Colonic mucosa (tissue), 4 donors: ENCODE results near the gene SLC44A2. TPM values are rescaled to one million over a fixed set of nuclear protein-coding genes. Genes with fewer than 3 reads are reported as not detected.

Source experiments
- DNase-seq: peaks from one replicate; pipeline ENCODE4 v3.0.0-alpha.2; 2020
- H3K27ac ChIP-seq: fragments of 200-600 bp; one replicate; pipeline ENCODE4 v1.8.0; 2021
- H3K27me3 ChIP-seq: fragments of 200-600 bp; one replicate; pipeline ENCODE4 v1.8.0; 2021
- H3K36me3 ChIP-seq: fragments of 200-600 bp; one replicate; pipeline ENCODE4 v1.8.0; 2021
- H3K4me1 ChIP-seq: fragments of 200-600 bp; one replicate; pipeline ENCODE4 v1.8.0; 2021; ENCODE audit warnings: mild to moderate bottlenecking
- H3K4me3 ChIP-seq: fragments of 200-600 bp; one replicate; pipeline ENCODE4 v1.8.0; 2021
- H3K9ac ChIP-seq, 2 donors: one replicate each; pipeline ENCODE4 v1.7.0; 2013; ENCODE audit warnings: control low read depth in 2 of 2, low read depth in 2 of 2, low read length in 2 of 2
- H3K9me3 ChIP-seq: fragments of 200-600 bp; one replicate; pipeline ENCODE4 v1.8.0; 2021
- CTCF ChIP-seq: fragments of 200-600 bp; IDR thresholded peaks from one replicate; pipeline ENCODE4 v1.8.0; 2022; ENCODE audit warnings: antibody characterized with exemption, mild to moderate bottlenecking
- intact Hi-C: fragments of 100-400 bp; cut with DNase I; formaldehyde crosslinking; loops from one replicate; pipeline ENCODE4 v1.14.1; 2022
- total RNA-seq, 2 donors: library from RNA; stranded (reverse); fragmentation: NEBNext Ultra II Directional in 1 of 2; extraction: Animal tissue kit (Norgen Biotek cat#: 25700) in 1 of 2; gene quantifications; one replicate each; pipeline ENCODE4 v1.2.1, GENCODE V29; 2021
- donor health status: healthy.
- donor health status: DM: no; HTN: no; CAD: no.
- donor health status: DM: no; HTN: no; CAD: no.

SLC44A2 gene
- total RNA-seq, 2 donors from 2014 or later: 87.1 to 137 TPM

DNA sequence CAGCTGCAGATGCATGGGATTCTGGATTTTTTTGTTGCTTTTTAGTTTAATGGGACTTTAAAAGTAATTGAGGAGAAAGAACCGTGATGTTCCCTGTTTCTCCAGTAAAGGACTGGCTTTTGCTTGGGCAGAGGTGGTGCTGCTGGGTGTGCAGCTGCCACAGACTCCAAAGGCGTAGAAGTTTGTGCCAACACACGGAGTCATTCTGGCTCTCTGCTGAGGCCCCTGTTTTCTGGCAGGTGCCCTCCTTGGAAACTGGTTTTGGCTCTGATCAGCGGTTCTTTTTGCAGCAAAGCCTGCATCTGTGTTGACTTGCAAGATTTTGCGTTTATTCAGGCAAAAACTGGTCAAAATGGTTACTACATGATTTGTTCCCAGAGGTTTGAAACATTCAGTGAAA lies 59.9 kb downstream of the SLC44A2 start:
- no peak overlapping the region for H3K4me3 ChIP-seq
- H3K4me1 ChIP-seq: no peaks in the 10 kb centered on the region
- H3K27me3 ChIP-seq: no peaks in the 10 kb centered on the region
- no peaks in the 10 kb centered on the region for H3K9me3 ChIP-seq
- no peak overlapping the region for H3K27ac ChIP-seq
- no peak for DNase-seq
- no peak overlapping the region for H3K9ac ChIP-seq
- no peak for TF ChIP-seq CTCF
- peaks cover 50% of the 10 kb centered on the region for H3K36me3 ChIP-seq
- intact Hi-C loops: no loop called here

GRCh38 chr19:10686193-10686592 lies 60.8 kb downstream of the SLC44A2 start:
- H3K4me1 ChIP-seq: no peaks in the 10 kb centered on the region
- no peak overlapping the region for H3K27ac ChIP-seq
- no peak overlapping the region for H3K9ac ChIP-seq
- H3K36me3 ChIP-seq: peaks cover 40% of the 10 kb centered on the region
- H3K4me3 ChIP-seq: no peak overlapping the region
- DNase-seq: no peak
- TF ChIP-seq CTCF: no peak
- H3K27me3 ChIP-seq: no peaks in the 10 kb centered on the region
- intact Hi-C loops: no loop called here
- H3K9me3 ChIP-seq: no peaks in the 10 kb centered on the region

DNA sequence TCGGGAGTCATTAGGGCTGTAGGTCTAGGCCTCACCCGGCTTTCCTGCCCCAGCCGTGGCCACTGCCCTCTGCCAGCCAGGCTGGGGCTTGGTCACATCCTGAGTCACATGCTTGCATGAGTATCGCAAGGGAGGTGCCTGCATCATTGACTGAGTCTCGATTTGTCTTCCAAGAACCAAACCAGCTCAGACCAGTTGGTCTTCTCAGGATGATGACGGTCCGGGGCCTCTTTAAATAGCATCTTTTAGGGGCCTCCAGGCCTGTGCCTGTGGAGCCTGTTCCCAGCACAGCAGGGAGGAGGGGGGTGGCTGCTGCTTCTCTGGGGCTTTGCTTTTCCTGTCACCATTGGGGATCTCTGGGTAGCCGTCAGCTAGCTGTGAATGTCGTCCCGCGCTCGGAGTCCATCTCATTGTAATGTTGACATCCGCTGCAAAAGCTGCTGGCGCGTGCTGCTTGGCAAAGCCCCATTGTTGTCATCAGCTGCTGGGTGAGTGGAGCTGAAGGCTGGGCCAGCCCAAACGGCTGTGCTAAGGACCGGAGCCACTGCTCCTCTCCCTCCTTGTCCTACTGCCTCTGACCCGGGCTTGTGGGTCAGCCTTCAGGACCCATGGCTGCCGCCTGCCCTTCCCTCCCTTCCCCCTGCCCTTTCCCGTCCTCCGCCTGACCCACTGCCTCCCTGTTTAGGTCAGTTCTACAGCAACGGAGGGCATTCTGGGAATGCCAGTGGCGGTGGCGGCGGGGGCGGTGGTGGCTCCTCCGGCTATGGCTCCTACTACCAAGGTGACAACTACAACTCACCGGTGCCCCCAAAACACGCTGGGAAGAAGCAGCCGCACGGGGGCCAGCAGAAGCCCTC lies 61.5 kb downstream of the SLC44A2 start:
- Histone ChIP-seq H3K9me3 (no peaks in the 10 kb centered on the region), H3K27me3 (no peaks in the 10 kb centered on the region), H3K4me1 (no peaks in the 10 kb centered on the region), H3K4me3 (no peak overlapping the region), H3K9ac (no peak overlapping the region), H3K27ac (no peak overlapping the region), H3K36me3 (peaks cover 33% of the 10 kb centered on the region)
- intact Hi-C loops: no loop called here
- TF ChIP-seq CTCF: no peak
- DNase-seq: no peak

DNA sequence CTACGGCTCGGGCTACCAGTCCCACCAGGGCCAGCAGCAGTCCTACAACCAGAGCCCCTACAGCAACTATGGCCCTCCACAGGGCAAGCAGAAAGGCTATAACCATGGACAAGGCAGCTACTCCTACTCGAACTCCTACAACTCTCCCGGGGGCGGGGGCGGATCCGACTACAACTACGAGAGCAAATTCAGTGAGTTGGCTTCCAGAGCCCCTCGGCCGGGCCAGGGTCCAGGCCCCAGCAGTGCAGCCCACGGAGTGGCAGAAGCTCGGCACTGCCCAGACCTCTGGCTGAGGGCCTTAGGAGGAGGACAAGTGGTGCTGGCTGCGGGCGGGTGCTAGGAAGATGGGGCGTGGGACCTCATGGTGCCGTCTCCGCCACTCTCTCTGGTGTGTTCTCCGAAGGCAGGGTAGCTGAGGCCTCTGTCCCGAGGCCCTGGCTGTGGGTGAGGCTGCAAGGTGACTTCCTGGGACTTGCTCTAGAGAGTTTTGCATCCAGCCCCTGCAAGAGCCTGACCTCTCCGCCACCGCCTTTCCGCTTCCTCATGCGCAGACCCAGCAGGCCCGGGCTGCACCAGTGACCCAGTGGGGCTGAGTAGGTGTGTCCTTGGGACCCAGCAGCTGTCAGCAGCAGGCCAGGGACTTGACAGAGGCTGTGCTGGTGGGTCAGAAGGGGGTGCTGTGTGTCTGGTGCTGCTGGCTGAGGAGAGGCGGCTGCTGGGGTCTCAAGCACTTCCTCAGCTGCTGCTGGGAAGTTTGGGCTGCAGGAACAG lies 62.4 kb downstream of the SLC44A2 start:
- H3K4me3 ChIP-seq: no peak overlapping the region
- H3K9ac ChIP-seq: no peak overlapping the region
- no peaks in the 10 kb centered on the region for H3K4me1 ChIP-seq
- TF ChIP-seq CTCF: no peak
- DNase-seq: no peak
- H3K9me3 ChIP-seq: no peaks in the 10 kb centered on the region
- no peak overlapping the region for H3K27ac ChIP-seq
- H3K36me3 ChIP-seq: peaks cover 27% of the 10 kb centered on the region
- intact Hi-C loops: no loop called here
- no peaks in the 10 kb centered on the region for H3K27me3 ChIP-seq

- DNase-seq: no peak
- intact Hi-C loops: no loop called here
- peaks cover 18% of the 10 kb centered on the region for H3K36me3 ChIP-seq
These were observed 63.4 kb downstream of the SLC44A2 start for GRCh38 chr19:10688545-10689280.

More at GRCh38 chr19:10688545-10689280, 63.4 kb downstream of the SLC44A2 start:
- Histone ChIP-seq H3K27me3 (no peaks in the 10 kb centered on the region), H3K4me1 (no peaks in the 10 kb centered on the region), H3K9ac (peak overlapping the region in 1 of 2 donors; percentile 2), H3K4me3 (no peak overlapping the region), H3K9me3 (no peaks in the 10 kb centered on the region), H3K27ac (no peak overlapping the region)
- no peak for TF ChIP-seq CTCF
